Central memory CD8-positive, alpha-beta T cell (primary cell): Measurements from ENCODE around the gene PIGW.
A peak's percentile ranks its signal among the peaks of the same experiment; 100 is the strongest.
"Not testable (repeated sequence)": the region's sequence is repeated elsewhere in the genome, so short reads cannot be mapped to it uniquely, and the experiment has no call there.

Experiments used
- ATAC-seq: fragments of 150-1000 bp; cut with Tn5 transposase; replicated peaks from 2 replicates; pipeline ENCODE4 v1.10.0; 2022; ENCODE audit warnings: mild to moderate bottlenecking, moderate FRiP score, moderate number of reproducible peaks; ENCODE audit not compliant: poor library complexity, severe bottlenecking; ENCODE audit errors: extremely low read depth
- DNase-seq, 2 donors: peaks; one replicate each; pipeline ENCODE4 v3.0.0; 2021; ENCODE audit warnings: low spot score in 2 of 2
- H3K27ac Mint-ChIP-seq: one replicate; pipeline ENCODE4 v1.8.0; 2022; ENCODE audit warnings: low read depth, mild to moderate bottlenecking, moderate library complexity, mixed read lengths
- H3K27me3 Mint-ChIP-seq: one replicate; pipeline ENCODE4 v1.8.0; 2022; ENCODE audit warnings: mixed read lengths
- H3K36me3 Mint-ChIP-seq: one replicate; pipeline ENCODE4 v1.8.0; 2022; ENCODE audit warnings: mild to moderate bottlenecking, moderate library complexity, mixed read lengths; ENCODE audit not compliant: insufficient read depth
- H3K4me1 Mint-ChIP-seq: one replicate; pipeline ENCODE4 v1.8.0; 2022; ENCODE audit warnings: mixed read lengths
- H3K4me3 Mint-ChIP-seq: one replicate; pipeline ENCODE4 v1.8.0; 2022; ENCODE audit warnings: mild to moderate bottlenecking, moderate library complexity, mixed read lengths
- H3K9me3 Mint-ChIP-seq: one replicate; pipeline ENCODE4 v1.8.0; 2022; ENCODE audit warnings: mixed read lengths

The PIGW gene

DNA sequence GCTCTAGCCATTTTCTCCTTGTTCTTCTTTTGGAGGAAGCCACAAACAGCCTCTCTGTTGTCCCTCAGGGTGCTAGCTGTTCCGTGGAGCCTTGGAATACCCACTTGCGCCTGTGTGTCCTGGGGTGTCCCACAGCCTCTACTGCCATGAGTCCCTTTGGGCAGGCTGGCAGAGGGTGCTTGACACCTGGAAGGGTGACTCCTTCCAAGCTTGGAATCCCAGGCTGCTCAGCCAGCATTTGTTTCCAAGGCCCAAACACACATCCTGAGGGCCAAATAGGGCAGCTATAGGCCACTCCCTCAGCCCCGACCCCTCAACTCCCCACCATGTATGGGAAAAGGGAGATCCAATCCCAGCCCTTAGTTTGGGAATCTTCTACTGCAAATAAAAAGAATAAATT is 33.4 kb upstream of the PIGW start:
- no peak for ATAC-seq
- DNase-seq: no peak
- Mint-ChIP-seq H3K4me3 (no peak overlapping the region), H3K9me3 (no peaks in the 10 kb centered on the region), H3K27me3 (no peaks in the 10 kb centered on the region), H3K36me3 (peaks cover 29% of the 10 kb centered on the region), H3K27ac (no peak overlapping the region), H3K4me1 (peaks cover 10% of the 10 kb centered on the region)

DNA sequence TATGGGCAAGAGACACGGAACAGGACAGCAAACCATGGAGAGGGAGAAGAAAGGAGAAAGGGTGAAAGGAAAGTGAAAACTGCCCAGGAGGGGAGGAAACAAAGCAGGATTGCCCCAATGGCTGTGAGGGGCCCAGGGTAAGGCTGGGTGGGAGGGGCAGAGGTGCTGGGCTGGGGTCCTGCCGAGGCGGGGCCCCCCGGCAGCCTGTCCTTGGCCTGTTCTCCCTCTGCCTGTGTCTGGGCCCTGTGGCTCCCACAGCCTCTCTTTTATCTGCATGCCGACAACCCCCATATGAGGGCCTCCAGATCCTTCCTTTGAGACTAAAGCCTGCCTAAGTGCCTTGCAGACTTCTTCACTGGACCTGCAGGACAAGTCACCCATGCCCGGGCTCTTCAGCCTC is 32.8 kb upstream of the PIGW start:
- peaks cover 10% of the 10 kb centered on the region for H3K4me1 Mint-ChIP-seq
- no peaks in the 10 kb centered on the region for H3K27me3 Mint-ChIP-seq
- DNase-seq (no peak), ATAC-seq (no peak)
- H3K36me3 Mint-ChIP-seq: peaks cover 23% of the 10 kb centered on the region
- no peak overlapping the region for H3K4me3 Mint-ChIP-seq
- H3K27ac Mint-ChIP-seq: peak overlapping the region; percentile 37
- H3K9me3 Mint-ChIP-seq: no peaks in the 10 kb centered on the region

DNA sequence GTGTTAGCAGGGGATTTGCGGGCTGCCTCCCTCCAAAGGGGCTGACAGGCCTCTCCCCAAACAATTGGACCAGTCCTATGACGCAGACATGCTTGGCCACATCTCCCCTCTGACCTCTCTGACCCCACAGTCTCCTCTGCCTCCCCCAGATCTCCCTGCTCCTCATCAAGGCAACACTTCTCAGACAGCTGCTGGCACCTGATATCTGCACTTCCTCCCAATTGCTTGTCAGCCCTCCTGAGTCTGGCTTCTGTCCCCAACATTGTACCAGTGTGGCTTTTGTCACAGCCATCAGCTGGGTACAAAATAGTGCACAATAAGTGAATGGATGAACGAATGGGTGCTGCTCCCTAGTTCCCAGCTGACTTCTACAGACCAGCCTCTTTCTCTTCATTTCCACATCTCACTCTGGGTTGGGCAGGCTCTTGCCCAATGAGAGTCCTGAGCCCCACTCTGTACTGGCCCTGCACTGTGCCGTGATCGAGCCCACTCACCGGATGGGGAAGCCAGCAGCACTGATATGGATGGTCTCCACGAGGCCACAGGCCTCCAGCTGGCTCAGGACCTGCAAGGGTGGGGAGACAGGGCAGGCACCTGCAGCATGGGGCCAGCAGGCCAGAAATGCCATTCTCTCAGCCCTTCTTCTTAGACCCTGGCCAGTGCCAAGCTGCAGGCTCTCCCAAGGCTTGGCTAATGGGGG is 31.2 kb upstream of the PIGW start:
- H3K9me3 Mint-ChIP-seq: no peaks in the 10 kb centered on the region
- no peaks in the 10 kb centered on the region for H3K27me3 Mint-ChIP-seq
- DNase-seq: no peak
- ATAC-seq: no peak
- H3K4me1 Mint-ChIP-seq: peaks cover 10% of the 10 kb centered on the region
- H3K4me3 Mint-ChIP-seq: no peak overlapping the region
- H3K27ac Mint-ChIP-seq: peak overlapping the region; percentile 37
- peaks cover 12% of the 10 kb centered on the region for H3K36me3 Mint-ChIP-seq

DNA sequence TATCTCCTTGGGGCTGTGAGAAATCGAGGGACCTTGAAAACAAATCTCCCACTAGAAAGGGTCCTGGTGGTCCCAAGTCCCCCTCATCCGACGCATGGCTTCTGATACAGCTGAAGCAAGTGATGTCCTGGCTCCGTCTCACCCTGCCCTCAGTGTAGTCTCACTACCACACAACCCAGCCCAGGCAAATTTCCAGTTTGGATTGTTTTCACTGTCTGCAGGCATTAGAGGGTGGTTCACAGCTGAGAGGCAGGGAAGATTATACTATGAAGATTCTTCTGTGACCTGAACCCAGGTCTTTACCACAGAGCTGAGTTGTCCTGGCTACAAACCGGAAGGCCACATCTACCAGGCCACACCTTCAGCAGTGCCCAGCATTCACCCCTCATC is 30.6 kb upstream of the PIGW start:
- peaks cover 10% of the 10 kb centered on the region for H3K4me1 Mint-ChIP-seq
- H3K27ac Mint-ChIP-seq: no peak overlapping the region
- H3K9me3 Mint-ChIP-seq: no peaks in the 10 kb centered on the region
- H3K27me3 Mint-ChIP-seq: no peaks in the 10 kb centered on the region
- DNase-seq (no peak), ATAC-seq (no peak)
- no peak overlapping the region for H3K4me3 Mint-ChIP-seq
- H3K36me3 Mint-ChIP-seq: peaks cover 9% of the 10 kb centered on the region

DNA sequence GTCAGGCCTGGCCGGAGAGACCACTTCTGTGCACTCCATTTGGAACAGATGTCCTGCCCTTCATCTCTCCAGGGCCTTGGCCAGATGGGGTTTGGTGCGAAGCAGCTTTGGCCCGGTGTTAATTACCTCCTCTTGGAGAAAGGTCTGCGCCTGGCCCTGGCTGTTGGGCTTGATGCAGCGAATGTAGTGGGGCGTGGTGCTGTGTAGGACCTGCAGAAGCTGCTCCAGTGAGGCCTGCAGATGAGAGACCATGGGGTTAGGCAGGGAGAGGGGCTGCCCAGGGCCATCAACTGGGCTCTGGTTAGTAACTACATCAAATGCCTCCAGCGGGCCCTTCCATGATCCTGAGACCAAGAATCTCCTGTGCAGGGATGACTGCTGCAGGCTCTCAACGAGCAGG is 29.6 kb upstream of the PIGW start:
- H3K27ac Mint-ChIP-seq: no peak overlapping the region
- DNase-seq (no peak), ATAC-seq (no peak)
- peaks cover 9% of the 10 kb centered on the region for H3K36me3 Mint-ChIP-seq
- no peak overlapping the region for H3K4me3 Mint-ChIP-seq
- H3K27me3 Mint-ChIP-seq: no peaks in the 10 kb centered on the region
- H3K4me1 Mint-ChIP-seq: peaks cover 10% of the 10 kb centered on the region
- H3K9me3 Mint-ChIP-seq: no peaks in the 10 kb centered on the region

DNA sequence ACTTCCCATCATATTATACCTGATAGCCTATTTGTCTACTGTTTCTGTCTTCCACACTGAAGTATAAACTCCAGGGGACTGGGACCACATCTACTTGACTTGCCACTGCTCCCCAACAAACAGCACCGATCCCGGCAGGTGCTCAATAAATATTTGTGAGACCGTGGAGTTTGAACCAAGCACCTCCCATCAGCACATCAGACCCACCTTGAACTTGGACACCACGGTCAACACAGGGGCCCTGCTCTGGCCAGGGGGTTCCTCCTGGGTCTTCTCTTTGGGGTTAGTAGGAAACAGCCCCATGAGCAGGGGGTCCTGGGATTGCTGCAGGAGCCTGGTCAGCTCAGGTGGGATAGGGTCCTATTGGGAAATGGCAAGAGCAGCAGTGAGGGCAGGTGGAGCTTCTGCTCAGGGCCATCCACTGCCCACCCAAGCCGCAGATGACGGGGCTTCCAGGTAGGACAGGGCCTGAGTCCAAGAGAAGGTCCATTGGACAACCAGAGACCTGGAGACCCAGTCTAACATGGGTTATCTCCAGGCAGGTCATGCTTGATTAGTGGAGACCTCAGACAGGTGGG is 28.4 kb upstream of the PIGW start:
- peaks cover 11% of the 10 kb centered on the region for H3K36me3 Mint-ChIP-seq
- no peak for DNase-seq
- ATAC-seq: no peak
- H3K4me3 Mint-ChIP-seq: no peak overlapping the region
- H3K4me1 Mint-ChIP-seq: peaks cover 10% of the 10 kb centered on the region
- no peaks in the 10 kb centered on the region for H3K27me3 Mint-ChIP-seq
- H3K9me3 Mint-ChIP-seq: no peaks in the 10 kb centered on the region
- no peak overlapping the region for H3K27ac Mint-ChIP-seq

DNA sequence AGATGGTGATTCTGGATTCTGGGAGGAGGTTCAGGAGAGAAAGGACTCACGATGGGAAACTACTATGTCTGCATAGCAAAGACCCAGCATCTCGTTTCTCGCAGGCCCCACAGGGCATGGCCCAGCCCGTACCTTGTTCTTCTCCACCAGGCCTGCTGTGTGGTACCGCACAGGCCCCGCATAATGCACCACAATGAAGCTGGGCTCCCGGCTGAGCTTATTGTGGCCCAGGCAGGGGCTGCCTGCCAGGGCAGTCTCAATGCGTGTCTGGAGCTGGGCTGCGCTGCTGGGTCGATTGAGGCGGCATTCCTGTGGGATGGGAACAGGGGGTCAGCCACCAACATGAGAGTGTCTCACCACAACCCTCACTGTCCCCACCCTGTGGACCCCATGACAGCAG is 28.0 kb upstream of the PIGW start:
- no peak overlapping the region for H3K27ac Mint-ChIP-seq
- DNase-seq (no peak), ATAC-seq (no peak)
- no peak overlapping the region for H3K4me3 Mint-ChIP-seq
- H3K9me3 Mint-ChIP-seq: no peaks in the 10 kb centered on the region
- peaks cover 10% of the 10 kb centered on the region for H3K4me1 Mint-ChIP-seq
- H3K36me3 Mint-ChIP-seq: peaks cover 8% of the 10 kb centered on the region
- no peaks in the 10 kb centered on the region for H3K27me3 Mint-ChIP-seq

DNA sequence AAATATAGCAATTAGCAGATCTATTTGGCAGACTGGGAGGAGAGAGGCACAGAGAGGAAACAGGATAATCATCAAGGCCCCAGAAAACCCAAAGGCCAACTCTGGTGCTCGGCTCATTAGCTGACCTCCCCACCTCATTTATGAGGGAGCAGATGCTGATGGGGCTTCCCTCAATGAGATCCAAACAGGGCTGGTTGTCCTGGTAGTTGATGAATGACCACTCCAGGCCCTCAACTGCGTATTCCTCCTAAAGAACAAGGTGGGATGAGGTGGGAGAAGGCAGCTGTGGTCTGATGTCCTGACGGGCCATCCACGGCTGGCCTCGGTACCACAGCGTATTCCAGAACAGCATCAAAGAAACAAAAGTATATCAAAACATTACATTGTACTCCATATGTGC is 27.5 kb upstream of the PIGW start:
- Mint-ChIP-seq H3K36me3 (peaks cover 10% of the 10 kb centered on the region), H3K4me1 (peaks cover 8% of the 10 kb centered on the region), H3K27ac (no peak overlapping the region), H3K9me3 (no peaks in the 10 kb centered on the region), H3K27me3 (no peaks in the 10 kb centered on the region), H3K4me3 (no peak overlapping the region)
- no peak for ATAC-seq
- DNase-seq: no peak

DNA sequence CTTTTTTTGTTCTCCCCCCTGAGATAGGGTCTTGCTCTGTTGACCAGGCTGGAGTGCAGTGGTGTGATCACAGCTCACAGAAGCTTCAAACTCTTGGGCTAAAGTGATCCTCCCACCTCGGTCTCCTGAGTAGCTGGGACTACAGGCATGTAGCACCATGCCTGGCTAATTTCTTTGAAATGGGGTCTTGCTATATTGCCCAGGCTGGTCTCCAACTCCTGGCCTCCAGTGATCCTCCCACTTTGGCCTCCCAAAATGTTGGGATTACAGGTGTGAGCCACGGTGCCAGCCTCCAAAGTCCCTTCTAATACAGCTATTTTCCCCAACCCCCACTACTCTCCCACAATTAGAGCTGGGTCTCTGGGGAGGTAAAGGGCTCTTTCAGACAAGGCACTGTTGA is 26.3 kb upstream of the PIGW start:
- H3K4me1 Mint-ChIP-seq, H3K27me3 Mint-ChIP-seq, H3K27ac Mint-ChIP-seq, H3K9me3 Mint-ChIP-seq, H3K36me3 Mint-ChIP-seq, H3K4me3 Mint-ChIP-seq, DNase-seq, ATAC-seq: not testable (repeated sequence)

DNA sequence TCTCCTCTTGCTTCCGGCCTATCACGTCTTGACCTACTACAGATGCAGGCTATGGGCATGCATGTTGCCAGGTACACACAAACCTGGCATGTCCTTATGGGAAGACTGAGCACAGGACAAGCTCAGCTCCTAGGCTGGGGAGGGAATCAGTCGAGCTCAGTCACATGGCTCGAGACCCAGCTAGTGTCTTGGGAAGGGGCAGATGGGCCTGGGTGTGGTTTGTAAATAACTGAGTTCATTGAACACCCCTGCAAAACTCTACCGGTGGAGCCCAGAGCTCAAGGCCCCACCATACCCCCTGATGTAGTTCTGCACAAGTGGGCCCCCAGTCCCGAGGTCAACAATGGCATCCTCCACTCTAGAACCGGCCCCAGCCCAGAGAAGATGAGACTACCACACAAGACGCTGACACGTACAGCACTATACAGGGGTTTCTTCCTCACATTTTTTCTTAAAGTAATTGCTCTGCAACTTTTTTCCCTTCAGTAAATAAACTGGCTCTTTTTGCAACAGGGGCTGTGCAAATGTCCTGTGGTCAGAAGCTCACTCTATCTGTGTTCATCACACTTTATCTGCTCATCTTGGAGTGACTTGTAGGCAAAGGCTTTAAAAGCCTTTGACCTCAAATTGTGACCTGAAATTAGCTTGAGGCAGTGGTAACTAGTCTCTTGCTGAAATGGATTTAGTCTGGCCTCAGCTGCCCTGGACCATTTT is 25.4 kb upstream of the PIGW start:
- no peak for DNase-seq
- Mint-ChIP-seq H3K4me3 (no peak overlapping the region), H3K27ac (no peak overlapping the region), H3K36me3 (peaks cover 8% of the 10 kb centered on the region), H3K27me3 (no peaks in the 10 kb centered on the region), H3K4me1 (no peaks in the 10 kb centered on the region), H3K9me3 (no peaks in the 10 kb centered on the region)
- no peak for ATAC-seq

DNA sequence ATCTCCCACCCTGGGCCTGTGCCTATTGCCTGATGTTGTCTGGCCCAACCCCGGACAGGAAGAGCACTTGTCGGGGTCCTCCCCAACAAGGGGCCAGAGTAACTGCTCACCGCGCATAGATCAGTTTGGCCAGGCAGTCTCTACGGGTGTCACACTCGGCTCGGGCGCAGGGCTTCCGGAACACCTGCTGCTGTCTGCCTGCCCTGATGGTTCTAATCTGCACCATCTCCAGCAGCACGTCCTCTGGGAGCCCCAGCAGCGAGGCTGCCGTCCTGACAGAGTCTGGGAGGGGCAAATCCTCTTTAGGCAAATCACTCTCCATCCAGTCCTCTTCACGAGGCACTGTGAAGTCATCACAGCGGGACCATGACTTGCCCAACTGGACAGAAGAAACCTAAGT is 24.2 kb upstream of the PIGW start:
- Mint-ChIP-seq H3K4me3 (no peak overlapping the region), H3K27ac (no peak overlapping the region), H3K36me3 (peaks cover 5% of the 10 kb centered on the region), H3K4me1 (no peaks in the 10 kb centered on the region), H3K27me3 (no peaks in the 10 kb centered on the region), H3K9me3 (no peaks in the 10 kb centered on the region)
- no peak for DNase-seq
- ATAC-seq: no peak

DNA sequence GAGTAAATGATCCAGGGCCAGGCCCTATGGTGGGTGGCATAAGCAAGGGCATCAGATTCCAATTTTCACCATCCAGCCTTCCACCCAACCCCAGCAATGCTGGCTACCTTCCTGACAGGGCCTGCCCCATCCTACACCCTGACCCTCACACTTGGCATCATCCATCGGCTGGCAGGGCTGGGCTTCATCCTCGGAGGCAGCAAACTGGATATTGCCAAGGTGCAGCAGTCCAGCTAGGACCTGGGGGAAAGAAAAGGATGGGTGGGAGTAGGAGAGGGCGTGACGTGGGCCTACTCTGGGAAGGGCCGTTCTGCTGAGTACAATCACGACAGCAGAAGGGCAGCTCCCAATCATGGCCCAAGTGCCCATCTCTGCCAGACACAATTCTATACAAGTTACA is 23.6 kb upstream of the PIGW start:
- H3K27me3 Mint-ChIP-seq: no peaks in the 10 kb centered on the region
- peaks cover 4% of the 10 kb centered on the region for H3K36me3 Mint-ChIP-seq
- ATAC-seq (no peak), DNase-seq (no peak)
- H3K27ac Mint-ChIP-seq: no peak overlapping the region
- H3K9me3 Mint-ChIP-seq: no peaks in the 10 kb centered on the region
- H3K4me1 Mint-ChIP-seq: no peaks in the 10 kb centered on the region
- no peak overlapping the region for H3K4me3 Mint-ChIP-seq

DNA sequence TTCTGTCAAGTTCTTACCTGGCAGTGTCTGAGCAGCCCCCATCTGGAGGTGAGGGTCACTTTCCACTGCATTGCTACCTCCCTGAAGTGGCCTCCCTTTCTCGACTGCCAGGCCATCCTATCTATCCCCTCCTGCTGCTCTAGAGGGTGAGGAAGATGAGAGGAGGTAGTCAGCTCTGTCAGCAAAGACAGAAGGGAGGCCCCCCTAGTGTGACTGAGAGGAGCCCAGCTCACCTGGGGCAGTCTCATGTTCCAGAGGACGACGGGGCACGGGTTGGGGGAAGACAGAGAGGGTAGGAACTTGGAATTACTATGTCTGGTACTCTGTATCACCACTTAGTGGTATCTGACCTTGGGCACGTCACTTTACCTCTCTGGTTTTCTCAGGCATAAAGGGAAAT is 22.1 kb upstream of the PIGW start:
- peaks cover 8% of the 10 kb centered on the region for H3K36me3 Mint-ChIP-seq
- ATAC-seq: no peak
- no peak for DNase-seq
- H3K4me1 Mint-ChIP-seq: no peaks in the 10 kb centered on the region
- H3K9me3 Mint-ChIP-seq: no peaks in the 10 kb centered on the region
- no peak overlapping the region for H3K4me3 Mint-ChIP-seq
- H3K27ac Mint-ChIP-seq: no peak overlapping the region
- H3K27me3 Mint-ChIP-seq: no peaks in the 10 kb centered on the region
